Hippocampal formation (tissue), 2 donors: Measurements from ENCODE around the gene VPS41.
"Not testable (repeated sequence)": the region's sequence is repeated elsewhere in the genome, so short reads cannot be mapped to it uniquely, and the experiment has no call there.

Source experiments
- DNase-seq, 2 donors: peaks; one replicate each; lab custom pipeline; 2025; lab: John Stamatoyannopoulos, UW

Gene VPS41

DNA sequence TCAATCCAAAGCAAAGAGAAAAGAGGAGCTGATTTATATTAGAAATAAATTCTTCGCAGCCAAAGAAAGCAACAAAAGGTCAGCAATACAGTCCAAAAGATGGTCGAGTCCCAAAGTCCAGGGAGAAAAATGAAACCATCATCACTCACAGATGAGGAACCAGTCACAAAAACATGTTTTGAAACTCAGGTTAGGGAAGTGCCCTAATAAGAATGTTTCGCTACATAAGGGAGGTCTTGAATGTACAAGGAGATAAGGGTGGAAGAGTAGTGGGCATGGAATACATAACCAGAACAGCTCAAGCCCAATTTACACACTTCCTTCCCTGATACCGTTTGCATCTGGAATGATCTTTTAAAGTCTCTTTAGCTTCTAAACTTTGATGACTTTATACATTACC lies 53.6 kb downstream of the VPS41 start:
- DNase-seq, result no peak

DNA sequence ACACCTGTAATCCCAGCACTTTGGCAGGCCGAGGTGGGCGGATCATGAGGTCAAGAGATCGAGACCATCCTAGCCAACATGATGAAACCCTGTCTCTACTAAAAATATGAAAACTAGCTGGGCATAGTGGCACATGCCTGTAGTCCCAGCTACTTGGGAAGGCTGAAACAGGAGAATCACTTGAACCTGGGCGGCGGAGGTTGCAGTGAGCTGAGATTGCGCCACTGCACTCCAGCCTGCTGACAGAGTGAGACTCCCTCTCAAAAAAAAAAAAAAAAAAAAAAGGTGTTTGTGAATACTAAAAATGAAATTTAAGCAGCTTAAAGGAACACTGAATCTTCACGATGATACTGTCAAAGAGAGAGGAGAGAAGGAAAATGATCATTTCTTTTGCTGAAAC lies 54.0 kb downstream of the VPS41 start:
- DNase-seq, result not testable (repeated sequence)

DNA sequence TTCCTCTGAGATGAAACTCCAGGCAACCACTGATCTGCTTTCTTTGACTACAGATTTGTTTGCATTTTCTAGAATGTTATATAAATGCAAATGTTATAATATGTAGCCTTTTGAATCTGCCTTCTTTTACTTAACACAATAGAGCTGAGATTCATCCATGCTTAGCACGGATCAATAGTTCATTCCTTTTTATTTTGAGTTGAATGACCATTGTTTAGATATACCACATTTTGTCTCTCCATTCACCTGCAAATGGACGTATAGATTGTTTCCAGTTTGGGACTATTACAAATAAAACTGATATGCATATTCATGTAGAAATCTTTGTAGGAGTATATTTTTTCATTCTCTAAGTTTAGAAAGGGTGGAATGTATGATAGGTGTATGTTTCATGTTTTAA lies 57.7 kb downstream of the VPS41 start:
- no peak for DNase-seq

DNA sequence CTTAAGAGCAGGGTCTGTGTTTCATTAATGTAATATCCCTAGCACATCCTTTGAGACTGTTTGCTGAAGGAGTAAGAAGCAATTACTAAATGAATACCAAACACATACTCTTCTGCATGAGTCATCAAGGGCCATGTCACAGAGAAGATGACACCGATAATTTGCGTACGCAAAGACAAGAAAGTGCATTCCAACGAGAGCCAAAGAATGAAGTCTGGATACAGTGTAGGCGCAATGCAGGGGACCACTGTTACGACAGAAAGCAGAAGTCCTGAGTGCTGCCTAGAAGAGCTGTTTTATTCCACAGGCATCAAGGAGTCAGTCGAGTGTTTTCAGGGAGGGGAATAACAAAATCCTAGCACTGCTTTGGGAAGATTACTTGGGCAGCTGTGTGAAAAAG lies 62.7 kb downstream of the VPS41 start:
- no peak for DNase-seq

DNA sequence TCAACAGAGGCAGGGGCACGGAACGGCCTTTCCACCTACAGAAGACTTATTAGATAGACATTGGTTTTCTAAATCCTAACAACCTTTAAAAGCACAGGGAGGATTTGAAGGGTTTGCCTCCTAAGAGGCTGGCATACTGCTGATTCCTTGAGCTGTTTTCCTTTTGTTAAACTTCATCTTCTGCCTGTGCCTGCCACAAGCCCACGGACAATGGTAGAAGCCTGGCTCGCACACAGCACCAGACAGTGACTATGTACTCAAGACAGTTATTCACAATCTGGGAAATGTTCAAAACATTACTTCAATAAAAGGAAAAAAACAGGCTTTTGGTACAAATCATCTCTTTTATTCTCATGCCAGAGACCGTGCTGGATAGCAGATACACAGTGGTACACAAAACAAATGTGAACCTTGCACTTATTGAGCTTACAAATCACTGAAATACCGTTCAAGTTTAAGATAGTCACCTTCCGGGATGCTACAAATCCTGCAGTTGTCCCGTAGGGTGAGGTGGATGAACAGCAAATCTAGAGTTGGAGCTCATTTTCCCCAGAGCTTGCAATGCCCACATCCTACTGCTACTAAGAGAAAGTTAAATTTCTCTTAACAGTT lies 63.9 kb downstream of the VPS41 start:
- no peak for DNase-seq

DNA sequence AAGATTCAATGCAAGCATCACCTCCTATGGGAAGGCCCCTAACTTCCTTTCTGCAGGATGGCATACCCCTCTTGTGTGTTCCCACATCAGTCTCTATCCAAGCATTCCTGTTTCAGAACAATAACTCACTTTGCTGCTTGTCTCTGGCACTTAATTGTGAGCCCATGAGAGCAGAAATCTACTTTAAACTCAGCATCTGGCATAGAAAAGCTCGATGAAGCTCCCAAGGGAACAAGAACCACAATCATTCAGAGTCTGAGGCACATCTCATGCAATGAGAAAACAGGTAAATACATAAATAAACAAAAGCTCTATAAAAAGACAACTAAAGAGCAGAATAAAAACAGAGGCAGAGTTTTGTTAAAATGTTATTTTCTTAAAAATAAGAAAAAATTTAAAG lies 66.2 kb downstream of the VPS41 start:
- no peak for DNase-seq

DNA sequence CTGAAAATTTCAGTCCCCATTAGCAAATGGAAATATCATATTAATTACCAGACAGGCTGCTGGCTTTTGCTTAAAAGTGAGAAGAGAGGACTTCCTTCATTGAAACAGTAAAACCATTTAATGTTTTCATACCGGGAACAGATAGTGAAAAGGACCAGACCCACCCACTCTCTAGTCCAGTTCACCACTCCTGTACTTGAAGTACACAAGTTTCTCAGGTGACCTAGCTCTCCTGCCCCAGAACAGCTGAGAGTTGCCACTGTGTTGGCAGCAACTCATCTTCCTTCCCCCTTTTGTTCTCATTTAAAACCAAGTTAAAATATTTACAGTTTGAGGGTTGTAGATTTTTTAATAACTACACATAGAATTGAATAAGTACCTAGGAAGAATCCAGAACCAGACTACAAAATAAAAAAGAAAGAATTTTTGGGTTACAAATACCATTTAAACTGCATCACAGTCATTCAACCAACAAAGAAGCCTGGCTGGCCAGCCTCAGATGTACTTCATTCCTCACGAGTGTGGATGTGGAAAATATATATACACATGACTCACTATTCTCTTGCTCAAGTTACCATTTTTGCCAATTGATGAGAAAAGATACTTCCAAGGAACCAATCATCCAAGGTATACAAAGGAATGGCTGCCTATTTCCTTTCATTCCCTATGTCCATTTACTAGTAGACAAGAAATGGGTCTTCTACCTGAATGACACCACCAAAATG lies 68.1 kb downstream of the VPS41 start:
- no peak for DNase-seq

DNA sequence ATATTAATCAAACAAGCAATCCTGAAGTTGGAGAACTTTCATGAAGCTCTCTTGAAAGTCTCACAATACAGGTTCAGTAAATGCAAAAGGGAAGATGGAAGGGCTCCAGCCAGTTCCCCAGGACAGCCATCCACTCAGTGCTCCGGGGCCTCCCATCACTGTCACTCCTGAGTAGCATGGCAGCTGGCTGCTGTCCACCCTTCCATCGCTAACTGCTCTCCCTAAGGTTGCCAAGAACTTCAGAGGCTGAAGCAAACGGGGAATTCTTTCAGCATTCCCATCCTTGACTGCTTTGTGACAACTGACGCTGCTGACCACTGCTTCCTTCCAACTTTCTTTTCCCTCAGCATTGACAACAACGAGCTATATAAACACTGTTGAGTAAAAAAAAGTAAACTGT lies 69.1 kb downstream of the VPS41 start:
- no peak for DNase-seq

DNA sequence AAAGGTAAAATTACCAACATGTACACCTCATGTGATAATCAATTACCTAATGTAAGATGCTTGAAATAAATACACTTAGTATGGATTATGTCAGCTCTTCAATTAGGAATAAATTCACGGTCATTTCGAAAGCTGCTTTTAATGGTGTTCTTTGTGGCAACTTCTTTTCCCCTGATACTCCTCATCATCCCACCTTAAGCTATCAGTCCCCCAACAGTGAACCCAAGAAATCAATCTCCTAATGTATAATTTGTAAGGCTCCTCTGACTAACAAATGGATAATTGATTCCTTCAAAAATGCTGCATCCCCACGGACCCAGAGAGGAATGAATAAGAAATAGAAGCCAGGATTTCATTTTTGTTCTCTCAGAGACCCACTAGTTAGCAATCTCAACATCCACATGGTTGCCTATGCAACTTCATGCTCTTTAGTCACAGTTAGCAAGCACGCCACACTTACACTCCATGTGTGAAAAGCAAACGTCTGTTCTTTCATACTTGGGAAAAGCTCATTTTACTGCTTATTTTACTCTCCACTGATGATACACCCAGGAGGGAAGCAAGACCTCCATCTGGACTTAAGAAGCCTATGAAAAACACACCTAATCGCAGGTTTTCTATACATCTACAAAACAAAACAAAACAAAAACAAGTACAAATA lies 70.1 kb downstream of the VPS41 start:
- DNase-seq, result no peak

DNA sequence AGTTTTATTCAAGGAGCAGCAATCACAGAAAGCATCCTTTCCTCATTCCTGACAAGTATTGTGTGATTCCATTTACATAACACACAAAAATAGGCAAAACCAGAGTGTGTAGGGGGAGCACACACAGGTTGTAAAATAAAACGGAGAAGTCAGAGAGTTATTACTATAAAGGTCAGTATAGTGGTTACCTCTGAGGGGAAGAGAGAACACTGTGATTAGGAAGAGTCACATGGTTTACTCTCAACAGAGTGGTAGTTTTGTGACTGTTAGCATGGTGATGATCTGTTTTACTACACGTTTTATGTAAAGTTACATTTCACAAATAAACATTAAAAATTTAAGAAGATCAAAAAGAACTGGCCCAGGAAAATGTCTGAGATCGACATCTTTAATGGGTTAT lies 74.6 kb downstream of the VPS41 start:
- no peak for DNase-seq

DNA sequence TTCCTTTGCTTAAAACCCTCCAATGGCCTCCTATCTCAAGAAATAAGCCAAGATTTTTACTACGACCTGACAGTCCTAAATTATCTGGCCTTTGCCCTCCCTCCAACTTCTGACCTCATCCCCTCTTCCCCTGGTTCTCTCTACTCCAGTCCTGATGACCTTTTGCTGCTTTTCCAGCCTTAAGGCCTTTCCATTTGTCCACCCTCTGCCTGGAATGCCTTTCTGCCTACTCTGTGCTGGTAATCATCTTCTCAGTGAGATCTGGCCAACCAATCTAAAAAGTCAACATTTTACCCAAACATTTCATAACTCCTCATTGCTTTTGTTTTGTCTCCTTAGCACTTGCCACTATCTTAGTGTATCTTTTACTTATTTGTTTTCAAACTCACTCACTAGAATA lies 75.7 kb downstream of the VPS41 start:
- no peak for DNase-seq

DNA sequence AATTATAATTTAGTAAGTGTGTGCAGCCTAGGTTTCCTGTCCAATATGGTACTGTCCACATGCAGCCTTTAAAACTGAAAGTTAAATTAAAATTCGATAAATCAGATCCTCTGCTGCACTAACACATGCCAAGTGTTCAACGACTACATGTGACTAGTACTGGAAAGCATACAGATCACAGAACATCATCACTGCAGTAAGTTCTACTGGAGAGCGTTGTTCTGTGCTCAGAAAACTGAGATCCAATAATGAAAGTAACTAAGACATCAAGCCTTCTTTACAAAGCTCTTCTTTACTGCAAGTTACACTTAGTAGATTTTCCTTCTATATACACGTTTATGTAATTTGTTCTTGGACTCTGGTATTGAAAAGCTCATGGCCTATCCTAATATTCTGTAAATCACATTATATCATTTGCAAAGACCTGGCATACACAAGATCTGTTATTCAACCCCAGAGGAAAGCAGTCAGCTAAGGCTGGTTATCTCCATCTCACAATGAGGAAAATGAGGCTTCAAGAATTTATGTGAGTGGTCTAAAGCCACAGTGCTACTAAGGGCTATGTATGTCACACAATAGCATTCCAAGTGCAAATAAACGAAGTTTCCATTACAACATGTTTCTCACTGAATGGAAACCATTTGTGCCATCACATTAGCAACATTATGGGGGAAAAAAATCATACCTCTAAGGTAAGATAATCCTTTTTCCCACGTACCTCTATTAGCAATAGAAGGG lies 77.6 kb downstream of the VPS41 start:
- DNase-seq, result no peak

DNA sequence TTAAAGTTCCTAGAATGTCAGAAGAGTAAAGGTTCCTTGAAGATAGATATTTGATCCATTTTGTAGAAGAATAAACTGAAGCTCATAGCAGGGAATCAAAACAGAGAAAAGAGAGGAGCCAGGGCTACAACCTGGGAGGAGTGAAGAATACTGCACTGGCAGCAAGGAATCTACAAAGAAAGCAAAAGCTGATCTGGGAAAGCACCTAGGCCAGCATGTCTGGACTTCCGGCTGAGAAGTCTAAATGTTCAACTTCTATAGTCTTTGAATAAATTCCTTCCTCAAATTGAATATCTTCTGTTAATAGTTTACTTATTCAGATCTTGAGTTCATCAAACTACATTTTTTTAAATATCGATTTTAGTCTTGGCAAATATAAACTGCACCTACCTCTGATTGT lies 78.2 kb downstream of the VPS41 start:
- DNase-seq, result no peak

DNA sequence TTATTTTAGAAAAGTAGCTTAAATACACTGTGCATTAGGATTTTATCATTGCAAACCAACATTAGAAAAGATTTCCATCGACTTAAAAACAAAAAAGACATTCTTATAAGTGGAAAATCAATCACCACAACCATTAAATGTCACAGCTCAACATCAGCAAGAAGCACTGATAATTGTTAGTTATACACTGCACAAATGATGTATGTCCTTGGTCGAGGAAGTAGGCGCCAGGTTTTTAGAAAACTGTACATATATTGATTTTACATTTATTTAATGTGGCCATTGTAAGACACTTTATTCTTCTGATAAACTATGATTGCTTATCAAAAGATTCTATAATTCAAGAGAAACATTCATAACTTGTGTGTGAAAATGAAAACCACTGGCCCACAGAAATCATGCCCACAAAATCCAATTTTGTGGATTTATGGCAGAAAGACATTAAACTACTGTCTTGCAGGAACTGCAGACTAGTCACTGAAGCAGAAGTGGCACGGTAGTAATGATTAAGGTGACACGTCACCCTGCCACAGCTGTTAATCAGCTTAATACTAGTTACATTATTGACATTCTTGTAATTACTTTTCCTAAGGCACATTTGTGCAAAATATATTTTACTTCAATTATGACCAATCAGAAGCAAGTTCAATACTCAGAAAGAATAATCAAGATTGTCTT lies 79.4 kb downstream of the VPS41 start:
- no peak for DNase-seq

DNA sequence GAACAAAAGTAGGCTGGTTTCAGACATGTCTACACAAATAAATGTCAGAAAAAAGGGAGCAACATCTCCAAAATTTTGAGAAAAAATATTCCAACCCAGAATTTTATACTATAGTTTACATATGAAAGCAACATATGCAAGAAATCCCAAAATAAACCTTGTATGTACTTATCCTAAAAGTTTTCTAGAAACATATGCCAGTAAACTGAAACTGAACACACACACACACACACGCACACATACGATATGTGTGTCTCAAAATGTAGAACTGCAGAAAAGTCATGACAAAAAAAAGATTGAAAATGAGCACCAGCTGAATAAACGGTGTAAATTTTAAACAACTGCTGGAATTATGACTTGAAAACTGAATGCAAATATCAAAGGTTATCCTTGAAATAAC lies 81.0 kb downstream of the VPS41 start:
- no peak for DNase-seq

DNA sequence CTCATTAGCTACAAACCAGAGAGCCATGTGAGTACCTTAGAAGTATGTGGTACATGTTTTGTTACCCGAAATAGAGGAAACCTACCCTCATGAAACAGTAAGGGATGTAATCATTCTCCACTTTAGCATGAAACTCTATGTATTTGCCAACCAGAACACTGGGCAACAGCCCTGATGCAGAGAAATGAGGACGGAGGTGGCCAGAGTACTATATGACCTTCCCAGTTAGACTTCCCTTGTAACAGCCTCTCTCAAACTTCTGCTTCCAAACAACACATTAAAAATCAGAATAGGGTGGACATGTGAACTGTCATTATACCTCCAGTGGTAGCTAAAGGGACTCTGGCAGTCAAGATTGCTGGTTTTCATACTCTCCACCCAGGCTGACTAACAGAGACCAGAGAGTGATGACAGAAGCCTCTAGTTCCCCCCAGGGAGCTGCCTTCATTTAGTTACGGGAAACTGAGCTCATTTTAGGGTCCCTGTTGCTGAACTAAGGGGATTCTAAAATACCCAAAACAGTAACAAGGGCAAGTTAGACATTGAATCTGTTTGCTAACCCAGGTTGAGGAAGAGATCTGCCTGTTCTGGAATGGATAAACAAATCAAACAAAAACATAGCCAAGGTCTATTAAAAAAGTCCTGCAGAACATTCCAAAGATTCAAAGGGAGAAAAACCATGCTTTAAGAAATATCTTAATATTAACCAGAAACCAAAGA lies 83.1 kb downstream of the VPS41 start:
- no peak for DNase-seq

DNA sequence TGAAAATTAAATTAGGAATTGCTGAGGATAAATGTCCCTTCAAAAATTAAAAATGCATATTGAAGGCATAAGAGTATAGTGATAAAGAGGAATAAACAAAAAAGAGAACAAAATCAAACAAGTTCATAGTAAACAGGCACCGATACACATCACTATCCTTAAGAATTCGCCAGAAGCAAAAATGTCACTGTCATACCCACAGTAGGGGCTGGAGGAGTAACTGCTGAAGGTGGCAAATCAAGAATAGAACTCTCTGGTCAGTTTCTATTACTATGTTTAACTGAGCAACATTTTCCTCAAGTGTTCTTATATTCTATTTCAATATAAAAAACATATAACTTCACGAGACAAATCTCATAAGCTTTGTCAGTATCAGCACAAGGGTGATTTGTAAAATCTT lies 84.0 kb downstream of the VPS41 start:
- no peak for DNase-seq

DNA sequence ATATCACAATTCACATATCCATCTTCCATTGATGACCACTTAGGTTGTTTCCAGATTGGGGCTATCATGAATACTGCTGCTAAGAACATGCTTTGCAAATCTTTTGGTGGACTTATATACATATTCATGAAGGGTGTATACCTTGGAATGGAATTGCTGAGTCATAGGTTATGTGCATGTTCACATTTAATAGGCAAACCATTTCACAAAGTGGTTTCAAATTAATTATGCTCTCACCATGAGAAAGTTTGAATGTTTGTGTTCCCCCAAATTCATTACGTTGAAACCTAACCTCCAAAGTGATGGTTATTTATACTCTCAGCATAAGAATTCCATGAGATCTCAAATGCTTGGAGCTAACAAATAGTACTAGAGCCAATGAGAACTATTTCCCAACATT lies 86.4 kb downstream of the VPS41 start:
- no peak for DNase-seq

DNA sequence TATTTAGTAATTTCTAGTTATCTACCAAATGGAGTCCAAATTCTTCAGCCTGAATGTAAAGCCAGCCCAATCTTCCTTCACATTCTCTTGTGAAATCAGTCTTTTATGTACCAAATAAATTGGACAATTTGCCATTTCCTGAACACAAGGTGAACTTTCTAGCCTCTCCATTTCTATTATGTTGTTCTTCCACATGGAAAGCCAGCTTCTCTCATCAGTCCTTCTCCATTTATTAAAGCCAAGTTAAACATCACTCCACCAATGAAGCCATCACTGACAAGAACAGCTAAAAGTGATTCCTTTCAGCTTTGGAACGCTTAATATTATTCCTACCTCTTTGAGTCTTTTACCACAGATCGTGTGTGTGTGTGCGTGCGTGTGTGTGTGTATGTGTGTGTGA lies 88.4 kb downstream of the VPS41 start:
- DNase-seq, result no peak

DNA sequence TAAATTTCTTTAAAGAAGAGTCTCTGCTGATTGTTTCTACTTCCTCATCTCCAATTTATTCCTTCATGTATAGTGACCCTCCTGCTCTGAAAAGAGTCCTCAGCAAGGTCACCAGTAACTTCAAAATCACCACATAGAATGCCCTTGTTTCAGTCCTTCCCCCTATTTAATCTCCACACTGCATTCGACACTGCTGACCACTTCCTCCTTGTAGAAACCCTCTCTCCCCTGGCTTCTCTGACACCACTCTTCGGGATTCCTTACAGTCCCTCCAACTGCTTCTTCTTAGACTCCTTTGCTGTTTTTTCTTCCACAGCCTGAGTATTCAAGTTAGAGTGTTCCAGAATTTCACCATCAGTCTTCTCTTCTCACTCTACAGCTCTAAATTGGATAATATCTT lies 89.5 kb downstream of the VPS41 start:
- DNase-seq, result no peak

DNA sequence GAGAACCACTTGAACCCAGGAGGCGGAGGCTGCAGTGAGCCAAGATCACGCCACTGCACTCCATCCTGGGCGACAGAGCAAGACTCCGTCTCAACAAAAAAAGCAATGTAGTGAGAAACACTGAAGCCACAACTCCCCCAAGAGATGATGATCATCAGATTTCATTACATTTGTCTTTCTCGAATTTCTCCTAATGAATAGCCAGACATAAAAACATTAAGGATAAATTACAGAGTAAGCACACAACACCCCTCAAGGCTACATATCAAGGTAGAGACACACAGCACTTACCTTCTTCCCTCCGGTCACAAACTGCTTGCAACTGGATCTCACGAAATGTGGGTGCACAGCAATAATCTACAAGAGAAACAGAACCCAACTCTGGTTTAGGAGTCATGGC lies 91.5 kb downstream of the VPS41 start:
- DNase-seq, result no peak

DNA sequence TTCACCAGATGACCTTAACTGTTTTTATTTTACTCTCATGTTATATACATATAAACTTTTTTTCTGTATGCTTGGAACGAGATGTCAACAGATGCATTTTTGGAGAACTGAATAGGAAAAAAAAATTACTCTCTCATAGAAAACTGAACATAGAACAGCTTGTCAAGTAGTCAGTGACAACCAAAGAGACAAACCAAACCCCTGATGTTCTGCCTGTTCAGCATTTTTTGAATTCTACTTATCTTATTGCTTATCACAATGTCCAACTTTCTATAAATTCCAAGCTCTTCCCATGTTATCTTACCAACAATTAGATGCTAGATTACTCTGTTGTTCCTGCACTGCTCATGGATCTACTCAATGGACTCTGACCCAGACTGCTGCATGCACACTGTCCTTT lies 95.2 kb downstream of the VPS41 start:
- DNase-seq, result no peak
